HG03097 (cell line): ENCODE measurements around the gene TIFAB.
A peak's percentile ranks its signal among the peaks of the same experiment; 100 is the strongest.

Experiments used
- ATAC-seq: cut with Tn5 transposase; IDR thresholded peaks from one replicate; pipeline ENCODE4 v1.9.1; 2021; ENCODE audit not compliant: unreplicated experiment, low FRiP score

The TIFAB gene

DNA sequence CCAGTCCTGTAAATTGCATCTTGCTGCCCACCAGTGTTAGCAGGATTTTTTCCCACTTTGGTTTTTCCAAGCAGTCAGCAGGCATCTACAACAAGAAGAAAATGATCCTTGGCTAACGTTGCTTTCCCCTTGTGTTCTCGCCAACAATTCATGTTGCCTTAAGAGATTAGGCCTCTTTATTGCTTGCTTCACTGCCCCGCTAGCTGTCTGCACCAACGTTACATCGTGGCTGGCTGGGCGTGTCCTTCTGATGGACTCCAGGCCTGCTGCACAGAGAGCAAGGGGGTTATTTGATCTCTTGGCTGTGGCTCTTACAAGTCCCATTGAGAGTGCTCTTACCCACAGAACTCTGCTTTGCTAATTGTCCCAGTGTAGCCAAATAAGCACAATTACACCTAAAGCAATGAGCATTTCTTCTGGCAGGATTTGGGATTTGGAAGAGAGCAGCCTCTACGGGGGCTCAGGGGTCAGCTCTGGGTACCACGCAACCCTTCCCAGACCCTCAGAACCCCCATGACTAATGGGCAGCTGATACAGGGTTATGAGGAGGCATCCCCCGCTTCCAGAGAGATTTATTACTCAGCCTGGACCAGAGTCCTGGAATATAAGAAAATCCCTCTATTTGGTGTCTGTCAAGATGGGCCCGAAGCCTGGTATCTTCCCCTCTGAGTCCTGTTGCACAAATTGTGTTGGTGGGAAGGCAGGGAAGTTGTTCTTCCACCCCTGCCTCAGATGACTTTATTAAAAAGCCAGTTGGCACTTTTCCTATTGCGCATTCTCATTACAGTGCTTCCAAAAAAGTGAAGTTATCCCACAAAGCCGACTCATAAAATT lies 22.6 kb downstream of the TIFAB start:
- ATAC-seq, result no peak

DNA sequence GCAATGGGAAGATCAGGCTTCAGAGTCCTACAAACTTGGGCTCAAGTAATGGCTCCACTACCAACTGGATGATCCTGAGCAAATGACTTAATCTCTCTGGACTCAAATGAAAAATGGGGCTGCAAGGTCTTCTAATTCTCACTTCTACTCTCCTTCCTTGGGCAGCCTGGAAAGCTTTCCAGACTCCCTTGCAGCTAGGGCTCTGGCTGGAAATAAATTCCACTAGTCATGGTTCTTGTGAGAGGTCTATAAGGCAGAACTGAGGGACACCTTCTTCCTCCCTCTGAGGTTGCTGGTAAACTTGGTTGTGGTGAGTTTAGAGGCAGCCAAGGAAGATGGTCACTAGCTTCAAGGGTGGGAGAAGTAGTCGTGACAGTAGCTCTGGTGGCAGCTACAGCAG lies 23.6 kb downstream of the TIFAB start:
- no peak for ATAC-seq

GRCh38 chr5:135426102-135427082 lies 25.8 kb downstream of the TIFAB start:
- peak; percentile 80 for ATAC-seq

DNA sequence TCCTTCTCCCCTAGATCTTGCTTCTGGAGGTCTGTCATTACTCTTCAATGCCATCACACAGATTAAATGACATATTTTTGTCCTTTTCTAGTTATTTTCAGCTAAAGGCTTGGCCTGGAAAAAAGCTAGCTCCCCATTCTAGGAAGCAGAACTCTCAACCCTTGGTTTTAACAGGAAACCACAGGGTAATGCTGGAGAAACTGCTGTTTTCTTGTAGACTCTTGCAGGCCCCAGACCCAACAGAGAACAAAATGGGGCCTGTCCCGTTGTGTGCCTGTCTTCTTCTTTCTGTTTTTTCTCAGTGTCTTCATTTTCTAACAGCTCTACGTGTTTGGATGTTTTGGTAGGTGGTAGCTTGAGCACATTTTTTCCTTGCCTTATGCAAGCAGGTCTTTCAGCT lies 26.5 kb downstream of the TIFAB start:
- no peak for ATAC-seq

DNA sequence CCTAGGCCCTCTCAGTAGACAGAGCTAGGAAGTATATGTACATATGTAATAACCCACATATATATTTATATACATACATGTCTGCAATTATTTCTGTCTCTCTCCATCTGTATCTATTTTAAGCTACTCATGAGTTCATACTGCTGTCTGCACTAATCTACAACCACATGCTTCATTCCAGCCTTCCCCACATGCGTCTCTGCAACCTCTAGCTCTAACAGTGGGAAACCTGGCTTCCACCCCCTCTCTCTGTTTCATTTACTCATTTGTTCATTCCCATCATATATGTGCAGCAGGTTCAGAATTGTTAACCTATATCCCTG lies 28.3 kb downstream of the TIFAB start:
- ATAC-seq, result no peak

DNA sequence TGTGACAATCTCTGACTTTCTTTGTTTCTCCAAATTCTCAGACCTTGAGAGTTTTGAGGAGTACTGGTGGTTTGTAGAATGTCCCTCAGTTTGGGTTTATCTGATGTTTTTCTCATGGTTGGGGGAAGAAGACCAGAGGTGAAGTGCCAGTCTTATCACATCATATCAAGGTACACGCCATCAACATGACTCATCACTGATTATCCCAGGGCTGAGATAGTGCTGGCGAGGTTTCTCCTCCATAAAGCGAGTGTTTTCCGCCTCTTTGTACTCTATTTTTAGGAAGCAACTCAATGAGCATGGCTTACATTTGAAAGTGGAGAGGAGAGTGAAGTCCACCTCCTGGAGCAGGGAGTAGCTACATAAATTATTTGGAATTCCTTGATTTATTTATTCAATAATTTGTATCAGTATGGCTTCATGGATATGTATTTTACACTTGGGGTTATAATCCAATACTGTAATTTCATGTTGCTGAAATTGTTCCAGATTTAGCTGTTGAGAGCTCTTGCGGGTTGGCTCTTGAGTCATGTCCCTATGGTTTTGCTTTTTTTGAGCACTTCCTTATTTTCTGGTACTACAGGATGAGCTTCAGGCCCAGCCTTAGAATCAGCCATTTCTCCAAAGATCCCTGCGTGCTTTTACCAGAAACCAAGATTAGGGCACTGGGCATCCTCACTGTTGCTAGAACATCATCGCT lies 28.9 kb downstream of the TIFAB start:
- ATAC-seq, result no peak

DNA sequence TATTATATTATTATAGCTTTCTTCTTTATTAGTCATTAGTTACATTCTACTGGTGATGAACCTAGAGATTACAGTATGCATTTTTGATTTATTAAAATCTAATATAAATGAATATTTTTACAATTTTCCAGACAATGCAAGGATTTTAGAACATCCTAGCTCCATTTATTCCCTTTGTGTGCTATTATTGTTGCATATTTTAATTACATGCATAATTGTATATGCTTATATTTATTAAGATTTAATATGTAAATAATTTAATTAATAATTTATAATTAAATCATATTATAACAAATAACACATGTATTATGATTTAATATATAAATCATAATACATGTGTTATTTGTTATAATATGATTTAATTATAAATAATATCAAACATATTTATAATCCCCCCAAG lies 29.7 kb downstream of the TIFAB start:
- no peak for ATAC-seq

DNA sequence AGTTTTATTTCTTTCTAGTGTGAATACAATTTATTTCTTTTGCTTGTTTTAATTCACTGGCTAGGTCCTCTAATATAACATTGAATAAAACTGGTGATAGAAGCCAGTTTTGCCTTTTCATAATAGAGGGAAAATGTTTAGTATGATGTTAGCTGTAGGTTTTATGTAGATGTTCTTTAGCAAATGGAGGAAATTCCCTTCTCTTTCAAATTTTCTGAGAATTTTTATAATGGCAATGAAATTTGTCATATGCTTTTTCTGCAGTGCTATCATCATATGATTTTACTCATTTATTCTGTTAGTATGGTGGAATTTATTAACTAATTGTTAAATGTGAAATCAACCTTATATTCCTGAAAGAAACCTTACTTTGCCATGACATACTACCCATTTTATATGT lies 35.1 kb downstream of the TIFAB start:
- ATAC-seq, result no peak

DNA sequence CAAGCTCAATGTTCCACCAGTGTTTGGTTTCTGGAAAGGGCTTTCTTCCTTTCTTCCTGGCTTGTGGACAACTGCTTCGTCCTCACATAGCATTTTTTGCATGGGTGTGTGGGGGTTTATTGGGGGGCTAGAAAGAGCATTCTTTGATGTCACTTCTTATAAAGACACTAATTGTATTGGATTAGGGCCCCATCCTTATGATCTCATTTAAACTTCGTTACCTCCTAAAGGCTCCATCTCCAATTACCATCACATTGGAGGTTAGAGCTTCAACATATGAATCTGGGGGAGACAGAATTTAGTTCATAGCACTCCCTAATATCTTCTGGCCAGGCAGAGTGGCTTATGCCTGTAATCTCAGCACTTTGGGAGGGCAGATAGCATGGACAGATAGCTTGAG lies 47.1 kb downstream of the TIFAB start:
- no peak for ATAC-seq

GRCh38 chr5:135402031-135402430 lies 50.1 kb downstream of the TIFAB start:
- ATAC-seq, result no peak

GRCh38 chr5:135400866-135401265 lies 51.3 kb downstream of the TIFAB start:
- ATAC-seq, result no peak

GRCh38 chr5:135399794-135400542 lies 52.2 kb downstream of the TIFAB start:
- no peak for ATAC-seq

DNA sequence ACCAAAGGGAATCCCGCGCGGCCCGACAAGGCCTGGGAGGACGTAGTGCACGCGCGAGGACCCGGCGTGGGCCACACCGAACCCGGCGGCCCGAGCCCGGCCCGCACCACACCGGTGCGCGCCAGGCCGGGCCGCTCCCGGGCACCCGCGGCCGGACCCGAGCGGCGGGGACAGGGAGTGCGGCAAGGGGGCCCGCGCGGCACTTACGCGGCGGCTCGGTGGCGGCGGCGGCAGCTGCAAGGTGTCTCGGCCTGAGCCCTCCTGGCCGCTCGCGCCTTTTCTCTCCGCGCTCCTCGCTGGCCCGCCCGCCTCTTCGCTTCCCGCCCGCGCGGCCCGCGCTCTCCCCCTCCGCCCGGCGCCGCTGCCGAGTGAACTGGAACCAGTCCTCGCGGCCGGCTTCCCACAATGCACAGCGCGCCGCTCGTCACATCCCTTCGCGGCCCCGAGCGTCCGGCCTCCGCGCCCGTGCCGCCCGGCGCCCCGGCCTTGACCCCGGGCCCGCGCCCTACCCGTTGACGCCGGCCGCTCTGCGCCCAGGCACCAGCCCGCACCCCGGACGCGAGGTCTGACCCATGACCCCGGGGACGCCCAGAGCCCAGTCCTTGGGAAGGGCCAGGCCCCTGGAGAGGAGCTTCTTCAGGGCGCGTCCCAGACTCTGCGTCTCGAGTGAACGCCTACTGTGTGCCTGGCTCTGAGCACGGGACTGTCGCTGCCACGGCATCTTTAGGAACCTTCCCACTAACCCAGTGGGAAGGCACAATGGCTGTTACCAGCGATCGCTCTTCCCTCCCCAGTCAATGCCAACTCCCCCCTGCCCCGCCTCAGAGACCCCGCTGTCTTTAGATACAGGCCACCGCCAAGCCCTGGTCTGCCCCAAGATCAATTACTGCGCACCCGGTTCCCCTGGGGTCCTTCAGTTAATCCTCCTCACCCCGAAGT lies 53.0 kb downstream of the TIFAB start, which contains the start of gene MACROH2A1:
Gene MACROH2A1 (minus strand): TSS at position 377 of the 939 bp plus-strand sequence. CDS start 10,138 bp downstream, outside the sequence.
- ATAC-seq, result peak; percentile 78

- peak; percentile 28 for ATAC-seq
These were observed 53.8 kb downstream of the TIFAB start for GRCh38 chr5:135398160-135398854.
